Tibial nerve (tissue), 4 donors: Measurements from ENCODE around the gene ARF3. TPM values are rescaled to one million over a fixed set of nuclear protein-coding genes. Genes with fewer than 3 reads are reported as not detected.
A peak's percentile ranks its signal among the peaks of the same experiment; 100 is the strongest.

Source experiments
- DNase-seq, 2 donors: peaks; one replicate each; pipeline ENCODE4 v3.0.0-alpha.2; 2019; ENCODE audit warnings: low spot score in 2 of 2
- H3K27ac ChIP-seq, 4 donors: fragments of 200-600 bp; sonication (generic) in 3 of 4; one replicate each; pipeline ENCODE4 v1.5.1; 2017 to 2019; ENCODE audit warnings: mild to moderate bottlenecking in 1 of 4
- H3K27me3 ChIP-seq, 2 donors: fragments of 200-600 bp; sonication (generic) in 1 of 2; one replicate each; pipeline versions ENCODE4 v1.5.1 to v1.6.0; 2017 to 2019
- H3K36me3 ChIP-seq, 3 donors: fragments of 200-600 bp; sonication (generic); one replicate each; pipeline ENCODE4 v1.5.1; 2018 to 2019
- H3K4me1 ChIP-seq, 4 donors: fragments of 200-600 bp; sonication (generic) in 3 of 4; one replicate each; pipeline ENCODE4 v1.5.1; 2017 to 2019
- H3K4me3 ChIP-seq, 4 donors: fragments of 200-600 bp; sonication (generic) in 3 of 4; one replicate each; pipeline ENCODE4 v1.5.1; 2017 to 2019; ENCODE audit warnings: mild to moderate bottlenecking in 1 of 4, moderate library complexity in 1 of 4
- H3K9me3 ChIP-seq, 4 donors: fragments of 200-600 bp; sonication (generic) in 3 of 4; one replicate each; pipeline ENCODE4 v1.5.1; 2017 to 2019
- CTCF ChIP-seq, 5 experiments: fragments of 200-600 bp in 3 of 5; fragments of 450-650 bp in 2 of 5; sonication (generic) in 3 of 5; IDR thresholded peaks; one replicate each; pipeline ENCODE4 v1.5.1; 2016 to 2019; ENCODE audit warnings: antibody characterized with exemption in 5 of 5, mild to moderate bottlenecking in 3 of 5, moderate library complexity in 2 of 5
- EP300 ChIP-seq, 2 donors: sonication (generic); formaldehyde crosslinking; IDR thresholded peaks; one replicate each; pipeline ENCODE4 v1.6.1; 2017; ENCODE audit warnings: antibody characterized with exemption in 2 of 2, mild to moderate bottlenecking in 1 of 2
- POLR2A ChIP-seq, 2 donors: fragments of 450-650 bp; IDR thresholded peaks; one replicate each; pipeline ENCODE4 v1.6.1; 2017; ENCODE audit warnings: antibody characterized with exemption in 2 of 2, mild to moderate bottlenecking in 2 of 2, moderate library complexity in 2 of 2
- WGBS, 2 donors: methylation state at CpG; one replicate each; pipeline ENCODE4 v1.1.5; 2018; 5-methylcytosine and 5-hydroxymethylcytosine counted together
- total RNA-seq, 4 donors: library from RNA; depleted of rRNA; stranded (reverse); fragments of >200 nt; gene quantifications; one replicate each; pipeline ENCODE4 v1.1.0, GENCODE V29; 2016

ARF3 gene
- total RNA-seq, 4 donors from 2014 or later = 45.3 to 55.2 (median 49.3) TPM

GRCh38 chr12:48961331-48961730, 4.0 kb upstream of the ARF3 start:
- TF ChIP-seq CTCF (IDR thresholded peaks at IDR 0.05) = no peak
- no peak for TF ChIP-seq EP300 (IDR thresholded peaks at IDR 0.05)
- TF ChIP-seq POLR2A (IDR thresholded peaks at IDR 0.05) = no peak
- Histone ChIP-seq H3K4me3 (no peak overlapping the region), H3K4me1 (peaks cover 0 to 8% (median 3%) of the 10 kb centered on the region in 4 donors), H3K27ac (no peak overlapping the region), H3K9me3 (no peaks in the 10 kb centered on the region), H3K27me3 (peaks cover 0 to 15% of the 10 kb centered on the region in 2 donors), H3K36me3 (no peaks in the 10 kb centered on the region)
- 42 to 53% methylated on average over 4 of the region's 4 CpGs for WGBS, 2 donors
- DNase-seq = no peak

- Histone ChIP-seq H3K9me3 (no peaks in the 10 kb centered on the region), H3K27ac (no peak overlapping the region), H3K4me1 (peaks cover 0 to 12% (median 8%) of the 10 kb centered on the region in 4 donors), H3K27me3 (peaks cover 0 to 12% of the 10 kb centered on the region in 2 donors), H3K4me3 (no peak overlapping the region), H3K36me3 (no peaks in the 10 kb centered on the region)
- DNase-seq = no peak
- WGBS, 2 donors = 63 to 72% methylated on average over 3 of the region's 3 CpGs
- TF ChIP-seq POLR2A (IDR thresholded peaks at IDR 0.05) = no peak
- no peak for TF ChIP-seq CTCF (IDR thresholded peaks at IDR 0.05)
- TF ChIP-seq EP300 (IDR thresholded peaks at IDR 0.05) = no peak
Observed at GRCh38 chr12:48960834-48961233, 3.5 kb upstream of the ARF3 start.

GRCh38 chr12:48958049-48958388, 732 bp upstream of the ARF3 start:
- Histone ChIP-seq H3K36me3 (no peaks in the 10 kb centered on the region), H3K4me3 (peak overlapping the region in 2 of 4 donors; percentile 82 to 93), H3K27me3 (no peaks in the 10 kb centered on the region), H3K4me1 (peaks cover 0 to 30% (median 15%) of the 10 kb centered on the region in 4 donors), H3K9me3 (no peaks in the 10 kb centered on the region), H3K27ac (peak overlapping the region in 2 of 4 donors; percentile 86 to 88)
- TF ChIP-seq CTCF (IDR thresholded peaks at IDR 0.05) (no peak), POLR2A (IDR thresholded peaks at IDR 0.05) (no peak), EP300 (IDR thresholded peaks at IDR 0.05) (no peak)
- no peak for DNase-seq
- WGBS, 2 donors = 28% methylated on average over 3 of the region's 3 CpGs

GRCh38 chr12:48956279-48957140, 777 bp downstream of the ARF3 start:
- H3K4me3 ChIP-seq = peak overlapping the region; percentile 82 to 93 (median 90)
- peaks cover 0 to 4% (median 0%) of the 10 kb centered on the region in 3 donors for H3K36me3 ChIP-seq
- H3K27me3 ChIP-seq = no peaks in the 10 kb centered on the region
- 1% methylated on average over 27 to 29 of the region's 29 CpGs for WGBS, 2 donors
- TF ChIP-seq EP300 (IDR thresholded peaks at IDR 0.05) (peak in 1 of 2 donors; percentile 55), CTCF (IDR thresholded peaks at IDR 0.05) (no peak), POLR2A (IDR thresholded peaks at IDR 0.05) (no peak)
- H3K27ac ChIP-seq = peak overlapping the region in 3 of 4 donors; percentile 83 to 88 (median 86)
- DNase-seq = peak; percentile 57 to 81
- peaks cover 0 to 30% (median 15%) of the 10 kb centered on the region in 4 donors for H3K4me1 ChIP-seq
- H3K9me3 ChIP-seq = no peaks in the 10 kb centered on the region

- Histone ChIP-seq H3K27me3 (no peaks in the 10 kb centered on the region), H3K4me3 (no peak overlapping the region), H3K4me1 (peaks cover 0 to 30% (median 15%) of the 10 kb centered on the region in 4 donors), H3K27ac (no peak overlapping the region), H3K36me3 (peaks cover 0 to 6% (median 0%) of the 10 kb centered on the region in 3 donors), H3K9me3 (no peaks in the 10 kb centered on the region)
- DNase-seq = no peak
- WGBS, 2 donors = 76 to 85% methylated on average over 3 of the region's 3 CpGs
- TF ChIP-seq POLR2A (IDR thresholded peaks at IDR 0.05) = no peak
- no peak for TF ChIP-seq EP300 (IDR thresholded peaks at IDR 0.05)
- TF ChIP-seq CTCF (IDR thresholded peaks at IDR 0.05) = no peak
Observed at GRCh38 chr12:48954841-48955501, 2.3 kb downstream of the ARF3 start.
